ENCODE data around the gene ATCAY.

Gene ATCAY

GRCh38 chr19:3910105-3910504 is 29.6 kb downstream of the ATCAY start:
- in situ Hi-C loops (cut with MboI; ENCODE audit: low sequenced_read_pairs, unreplicated experiment): no loop called here
- no peak for DNase-seq (ENCODE audit: low spot score)
- no peak for TF ChIP-seq CTCF (IDR thresholded peaks at IDR 0.05; ENCODE audit: borderline replicate concordance, control extremely low read depth, extremely low read depth, insufficient read depth, missing control alignments)

GRCh38 chr19:3914199-3914598 is 33.7 kb downstream of the ATCAY start:
- no peak for DNase-seq (ENCODE audit: low spot score)
- in situ Hi-C loops (cut with MboI; ENCODE audit: low sequenced_read_pairs, unreplicated experiment): no loop called here

DNA sequence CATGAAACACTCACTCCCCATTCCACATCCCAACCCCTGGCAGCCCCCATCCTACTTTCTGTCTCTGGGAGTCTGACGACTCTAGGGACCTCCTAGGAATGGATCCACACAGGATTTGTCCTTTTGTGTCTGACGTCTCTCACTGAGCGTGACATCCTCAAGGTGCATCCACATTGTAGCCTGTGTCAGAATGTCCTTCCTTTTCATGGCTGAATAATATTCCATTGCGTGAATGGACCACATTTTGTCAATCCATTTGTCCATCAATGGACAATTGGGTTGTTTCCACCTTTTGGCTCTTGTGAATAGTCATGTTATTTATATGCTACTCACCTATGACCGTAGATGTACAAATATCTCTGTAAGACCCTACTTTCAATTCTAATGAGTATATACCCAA is 35.5 kb downstream of the ATCAY start:
- in situ Hi-C loops (cut with MboI; ENCODE audit: low sequenced_read_pairs, unreplicated experiment): no loop called here
- no peak for DNase-seq (ENCODE audit: low spot score)
- no peak for TF ChIP-seq CTCF (IDR thresholded peaks at IDR 0.05; ENCODE audit: borderline replicate concordance, control extremely low read depth, extremely low read depth, insufficient read depth, missing control alignments)

More at GRCh38 chr19:3914199-3914598, 33.7 kb downstream of the ATCAY start:
- no peak for TF ChIP-seq CTCF (IDR thresholded peaks at IDR 0.05; ENCODE audit: borderline replicate concordance, control extremely low read depth, extremely low read depth, insufficient read depth, missing control alignments)

DNA sequence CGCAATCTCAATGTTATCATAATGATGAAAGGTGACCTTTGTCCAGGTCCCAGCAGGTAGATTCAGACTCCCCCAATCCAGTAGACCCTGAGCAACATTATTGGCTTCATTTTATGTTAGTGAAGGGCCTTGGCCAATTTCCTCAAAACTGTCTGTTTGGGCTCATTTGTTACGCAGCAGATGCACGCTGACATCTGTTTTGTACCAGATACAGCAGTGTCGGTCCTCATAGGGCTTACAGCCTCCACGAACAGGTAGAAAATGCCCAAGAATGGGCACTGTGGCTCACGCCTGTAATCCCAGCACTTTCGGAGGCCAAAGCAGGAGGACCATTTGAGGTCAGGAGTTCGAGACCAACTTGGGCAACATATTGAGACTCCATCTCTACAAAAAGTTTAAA is 39.3 kb downstream of the ATCAY start:
- TF ChIP-seq CTCF (IDR thresholded peaks at IDR 0.05; ENCODE audit: borderline replicate concordance, control extremely low read depth, extremely low read depth, insufficient read depth, missing control alignments): no peak
- in situ Hi-C loops (cut with MboI; ENCODE audit: low sequenced_read_pairs, unreplicated experiment): no loop called here
- DNase-seq (ENCODE audit: low spot score): no peak

DNA sequence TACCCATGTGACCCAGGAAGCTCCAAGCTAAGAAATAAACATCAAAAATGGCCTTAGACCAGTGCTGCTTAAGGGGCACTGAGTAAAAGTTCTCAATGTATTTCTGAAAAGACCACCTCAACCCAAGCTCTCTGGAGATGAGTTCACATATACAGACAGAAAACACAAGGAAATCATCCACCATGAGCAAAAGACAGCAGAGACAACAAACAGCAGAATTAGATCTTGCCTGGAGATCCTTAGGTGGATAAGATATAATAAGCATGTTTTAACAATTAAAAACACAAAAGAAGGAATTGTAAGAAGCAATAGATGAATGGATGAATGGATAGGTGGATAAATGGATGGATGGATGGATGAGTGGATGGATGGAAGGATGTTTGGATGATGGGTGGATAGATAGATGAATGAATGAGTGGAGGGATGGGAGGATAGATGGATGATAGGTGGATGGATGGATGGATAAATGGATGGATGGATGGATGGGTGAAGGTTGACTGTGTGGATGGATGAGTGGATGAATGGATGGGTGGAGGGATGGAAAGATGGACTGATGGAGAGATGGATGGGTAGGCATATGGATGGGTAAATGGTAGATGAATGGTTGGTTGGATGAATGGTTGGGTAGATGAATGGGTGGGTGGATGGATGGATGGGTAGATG is 42.7 kb downstream of the ATCAY start:
- no peak for DNase-seq (ENCODE audit: low spot score)
- in situ Hi-C loops (cut with MboI; ENCODE audit: low sequenced_read_pairs, unreplicated experiment): no loop called here
- TF ChIP-seq CTCF (IDR thresholded peaks at IDR 0.05; ENCODE audit: borderline replicate concordance, control extremely low read depth, extremely low read depth, insufficient read depth, missing control alignments): no peak

DNA sequence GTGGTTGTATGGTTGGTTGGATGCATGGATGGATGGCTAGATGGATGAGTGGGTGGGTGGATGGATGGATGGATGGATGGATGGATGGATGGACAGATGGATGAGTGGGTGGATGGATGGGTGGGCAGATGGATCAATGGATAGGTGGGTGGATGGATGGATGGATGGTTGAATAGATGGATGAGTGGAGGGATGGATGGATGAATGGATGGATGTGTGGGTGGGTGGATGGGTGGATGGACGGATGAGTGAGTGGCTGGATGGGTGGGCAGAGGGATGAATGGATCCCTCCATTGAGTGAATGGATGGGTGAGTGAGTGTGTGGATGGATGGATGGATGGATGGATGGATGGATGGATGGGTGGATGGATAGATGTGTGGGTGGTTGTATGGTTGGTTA is 43.4 kb downstream of the ATCAY start:
- TF ChIP-seq CTCF (IDR thresholded peaks at IDR 0.05; ENCODE audit: borderline replicate concordance, control extremely low read depth, extremely low read depth, insufficient read depth, missing control alignments): no peak
- DNase-seq (ENCODE audit: low spot score): no peak
- in situ Hi-C loops (cut with MboI; ENCODE audit: low sequenced_read_pairs, unreplicated experiment): no loop called here

All from GM13976 (cell line).